Breast epithelium (tissue), 4 donors: ENCODE results near the gene EXOC1L. TPM values are rescaled to one million over a fixed set of nuclear protein-coding genes. Genes with fewer than 3 reads are reported as not detected.
"Not testable (repeated sequence)": the region's sequence is repeated elsewhere in the genome, so short reads cannot be mapped to it uniquely, and the experiment has no call there.

Experiments used
- DNase-seq, 2 donors: peaks; one replicate each; pipeline ENCODE4 v3.0.0-alpha.2; 2019; ENCODE audit warnings: low spot score in 2 of 2
- H3K27ac ChIP-seq, 2 donors: fragments of 200-600 bp; sonication (generic) in 1 of 2; one replicate each; pipeline ENCODE4 v1.5.1; 2016 to 2019; ENCODE audit warnings: mild to moderate bottlenecking in 1 of 2
- H3K27me3 ChIP-seq, 2 donors: fragments of 200-600 bp; sonication (generic) in 1 of 2; one replicate each; pipeline versions ENCODE4 v1.5.1 to v1.6.0; 2017 to 2019; ENCODE audit warnings: control low read depth in 1 of 2, mild to moderate bottlenecking in 1 of 2
- H3K36me3 ChIP-seq: fragments of 200-600 bp; one replicate; pipeline ENCODE4 v1.5.1; 2019
- H3K4me1 ChIP-seq, 2 donors: fragments of 200-600 bp; sonication (generic); one replicate each; pipeline ENCODE4 v1.5.1; 2016 to 2019; ENCODE audit warnings: control low read depth in 1 of 2
- H3K4me3 ChIP-seq, 3 donors: fragments of 200-600 bp; sonication (generic); 1 replicate in 2 of 3; 2 replicates in 1 of 3; pipeline ENCODE4 v1.5.1; 2016 to 2019; ENCODE audit warnings: mild to moderate bottlenecking in 3 of 3, moderate library complexity in 2 of 3
- H3K9me3 ChIP-seq, 2 donors: fragments of 200-600 bp; sonication (generic) in 1 of 2; one replicate each; pipeline ENCODE4 v1.5.1; 2016 to 2019; ENCODE audit warnings: control low read depth in 1 of 2
- POLR2A ChIP-seq: fragments of 450-650 bp; IDR thresholded peaks from one replicate; pipeline ENCODE4 v1.6.1; 2016; ENCODE audit warnings: antibody characterized with exemption, mild to moderate bottlenecking, moderate library complexity
- POLR2AphosphoS5 ChIP-seq, 3 donors: sonication (generic); formaldehyde crosslinking; IDR thresholded peaks; one replicate each; pipeline ENCODE4 v1.6.1; 2017; ENCODE audit warnings: antibody characterized with exemption in 3 of 3
- intact Hi-C: fragments of 100-400 bp; cut with DNase I; formaldehyde crosslinking; loops from one replicate; pipeline ENCODE4 v1.15.1; 2023; ENCODE audit warnings: low total_unique reads
- total RNA-seq, 3 donors: library from RNA; depleted of rRNA; stranded (reverse); fragments of >200 nt; gene quantifications; one replicate each; pipeline ENCODE4 v1.1.0, GENCODE V29; 2016
- TF ChIP-seq, protein P1 (sequence below), 3 donors: fragments of 450-650 bp; IDR thresholded peaks; one replicate each; pipeline ENCODE4 v1.5.1; 2016 to 2017; ENCODE audit warnings: antibody characterized with exemption in 3 of 3, mild to moderate bottlenecking in 3 of 3, moderate library complexity in 3 of 3

Gene EXOC1L
- total RNA-seq, 3 donors from 2014 or later: not detected

DNA sequence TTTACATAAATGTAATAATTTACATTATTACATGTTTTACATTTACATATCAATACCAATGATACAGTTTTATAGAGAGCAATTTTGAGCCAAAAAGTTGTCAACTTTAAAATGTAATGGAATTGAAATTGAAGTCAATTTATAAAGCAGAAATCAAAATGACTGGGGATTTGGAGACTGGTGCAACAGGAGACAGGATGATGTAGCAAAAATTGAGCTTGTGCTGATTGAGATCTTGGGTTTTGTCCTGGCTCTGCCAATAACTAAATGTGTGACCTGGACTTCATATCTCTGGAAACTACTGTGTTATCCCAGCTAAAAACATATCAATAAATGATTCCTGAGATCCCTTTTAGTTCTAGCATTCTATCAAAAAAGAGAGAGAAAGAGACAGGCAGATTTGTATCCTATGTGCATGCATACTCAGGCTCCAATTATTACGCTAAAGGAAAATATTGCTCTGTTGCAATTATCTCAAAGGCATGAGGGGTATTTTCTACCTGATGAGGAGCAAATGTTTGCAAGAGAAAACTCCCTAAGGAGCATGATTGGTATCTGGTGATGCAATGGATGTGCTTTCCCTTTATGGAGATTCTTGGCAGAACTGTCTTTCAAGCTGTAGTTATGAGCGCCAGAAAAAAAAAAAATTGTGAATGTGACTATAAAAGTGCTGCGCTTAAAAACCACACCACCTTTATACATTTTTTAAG is 14.7 kb downstream of the EXOC1L start:
- no peak for DNase-seq
- peaks cover 0 to 10% of the 10 kb centered on the region in 2 donors for H3K9me3 ChIP-seq
- no peaks in the 10 kb centered on the region for H3K36me3 ChIP-seq
- intact Hi-C loops: no loop called here
- TF ChIP-seq, protein P1, sequence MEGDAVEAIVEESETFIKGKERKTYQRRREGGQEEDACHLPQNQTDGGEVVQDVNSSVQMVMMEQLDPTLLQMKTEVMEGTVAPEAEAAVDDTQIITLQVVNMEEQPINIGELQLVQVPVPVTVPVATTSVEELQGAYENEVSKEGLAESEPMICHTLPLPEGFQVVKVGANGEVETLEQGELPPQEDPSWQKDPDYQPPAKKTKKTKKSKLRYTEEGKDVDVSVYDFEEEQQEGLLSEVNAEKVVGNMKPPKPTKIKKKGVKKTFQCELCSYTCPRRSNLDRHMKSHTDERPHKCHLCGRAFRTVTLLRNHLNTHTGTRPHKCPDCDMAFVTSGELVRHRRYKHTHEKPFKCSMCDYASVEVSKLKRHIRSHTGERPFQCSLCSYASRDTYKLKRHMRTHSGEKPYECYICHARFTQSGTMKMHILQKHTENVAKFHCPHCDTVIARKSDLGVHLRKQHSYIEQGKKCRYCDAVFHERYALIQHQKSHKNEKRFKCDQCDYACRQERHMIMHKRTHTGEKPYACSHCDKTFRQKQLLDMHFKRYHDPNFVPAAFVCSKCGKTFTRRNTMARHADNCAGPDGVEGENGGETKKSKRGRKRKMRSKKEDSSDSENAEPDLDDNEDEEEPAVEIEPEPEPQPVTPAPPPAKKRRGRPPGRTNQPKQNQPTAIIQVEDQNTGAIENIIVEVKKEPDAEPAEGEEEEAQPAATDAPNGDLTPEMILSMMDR (IDR thresholded peaks at IDR 0.05): no peak
- TF ChIP-seq POLR2AphosphoS5 (IDR thresholded peaks at IDR 0.05) (no peak), POLR2A (no peak)
- H3K27me3 ChIP-seq: peaks cover 0 to 3% of the 10 kb centered on the region in 2 donors
- H3K4me1 ChIP-seq: no peaks in the 10 kb centered on the region
- H3K27ac ChIP-seq: no peak overlapping the region
- no peak overlapping the region for H3K4me3 ChIP-seq

DNA sequence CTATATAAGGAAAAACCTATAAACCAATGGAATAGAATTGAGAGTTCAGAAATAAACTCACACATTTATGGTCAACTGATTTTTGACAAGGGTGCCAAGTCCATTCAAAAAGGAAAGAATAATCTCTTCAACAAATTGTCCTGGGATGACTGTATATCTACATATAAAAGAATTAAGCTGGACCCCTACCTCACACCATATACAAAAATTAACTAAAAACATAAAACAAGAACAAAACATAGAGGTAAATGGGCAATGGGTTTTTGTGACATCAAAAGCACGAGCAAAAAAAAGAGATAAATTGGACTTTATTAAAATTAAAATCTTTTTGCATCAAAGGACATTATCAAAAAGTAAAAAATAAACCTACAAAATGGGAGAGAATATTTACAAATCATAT is 18.3 kb downstream of the EXOC1L start:
- intact Hi-C loops: no loop called here
- peaks cover 0 to 10% of the 10 kb centered on the region in 2 donors for H3K9me3 ChIP-seq
- H3K36me3 ChIP-seq: no peaks in the 10 kb centered on the region

DNA sequence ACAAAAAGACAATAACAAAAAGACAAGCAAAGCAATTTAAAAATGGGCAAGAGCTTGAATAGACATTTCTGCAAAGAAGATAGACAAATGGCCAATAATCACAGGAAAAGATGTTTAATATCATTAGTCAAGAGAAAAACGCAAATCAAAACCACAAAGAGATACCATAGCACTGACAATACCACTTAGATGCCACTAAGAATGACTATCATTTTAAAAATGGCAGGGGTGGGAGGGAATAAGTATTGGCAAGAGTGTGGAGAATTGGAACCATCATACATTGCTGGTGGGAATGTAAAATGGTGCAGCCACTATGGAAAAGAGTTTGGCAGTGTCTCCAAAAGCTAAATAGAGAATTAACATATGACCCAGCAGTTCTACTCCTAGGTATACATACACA is 18.8 kb downstream of the EXOC1L start:
- TF ChIP-seq POLR2A: no peak
- TF ChIP-seq, protein P1 (IDR thresholded peaks at IDR 0.05): no peak
- DNase-seq: no peak
- intact Hi-C loops: no loop called here
- H3K4me3 ChIP-seq: no peak overlapping the region
- H3K36me3 ChIP-seq: no peaks in the 10 kb centered on the region
- peaks cover 0 to 10% of the 10 kb centered on the region in 2 donors for H3K9me3 ChIP-seq
- H3K4me1 ChIP-seq: no peaks in the 10 kb centered on the region
- no peaks in the 10 kb centered on the region for H3K27me3 ChIP-seq
- no peak overlapping the region for H3K27ac ChIP-seq

More for the DNA sequence above, 18.3 kb downstream of the EXOC1L start:
- no peak overlapping the region for H3K4me3 ChIP-seq
- DNase-seq: no peak
- no peaks in the 10 kb centered on the region for H3K27me3 ChIP-seq
- TF ChIP-seq POLR2A: no peak
- no peak overlapping the region for H3K27ac ChIP-seq
- no peaks in the 10 kb centered on the region for H3K4me1 ChIP-seq

DNA sequence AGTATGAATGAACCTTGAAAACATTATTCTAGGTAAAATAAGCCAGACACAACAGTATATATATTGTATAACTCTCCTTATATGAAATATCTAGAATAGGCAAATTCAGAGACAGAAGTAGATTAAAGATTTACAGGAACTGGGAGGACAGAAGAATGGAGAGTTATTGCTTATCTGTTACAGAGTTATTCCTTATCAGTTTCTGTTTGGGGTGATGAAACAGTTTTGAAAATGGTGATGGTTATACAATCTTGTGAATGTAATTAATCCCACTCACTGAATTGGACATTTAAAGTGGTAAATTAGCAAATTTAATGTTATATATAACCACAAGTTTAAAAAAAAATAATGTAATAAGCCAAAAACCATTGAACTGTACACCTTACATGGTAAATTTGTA is 19.4 kb downstream of the EXOC1L start:
- H3K27ac ChIP-seq: no peak overlapping the region
- no peak for DNase-seq
- no peaks in the 10 kb centered on the region for H3K27me3 ChIP-seq
- H3K4me1 ChIP-seq: no peaks in the 10 kb centered on the region
- no peak overlapping the region for H3K4me3 ChIP-seq
- intact Hi-C loops: no loop called here
- H3K36me3 ChIP-seq: no peaks in the 10 kb centered on the region
- H3K9me3 ChIP-seq: peaks cover 0 to 10% of the 10 kb centered on the region in 2 donors
- no peak for TF ChIP-seq POLR2AphosphoS5 (IDR thresholded peaks at IDR 0.05)
- TF ChIP-seq POLR2A: no peak
- TF ChIP-seq, protein P1 (IDR thresholded peaks at IDR 0.05): no peak

DNA sequence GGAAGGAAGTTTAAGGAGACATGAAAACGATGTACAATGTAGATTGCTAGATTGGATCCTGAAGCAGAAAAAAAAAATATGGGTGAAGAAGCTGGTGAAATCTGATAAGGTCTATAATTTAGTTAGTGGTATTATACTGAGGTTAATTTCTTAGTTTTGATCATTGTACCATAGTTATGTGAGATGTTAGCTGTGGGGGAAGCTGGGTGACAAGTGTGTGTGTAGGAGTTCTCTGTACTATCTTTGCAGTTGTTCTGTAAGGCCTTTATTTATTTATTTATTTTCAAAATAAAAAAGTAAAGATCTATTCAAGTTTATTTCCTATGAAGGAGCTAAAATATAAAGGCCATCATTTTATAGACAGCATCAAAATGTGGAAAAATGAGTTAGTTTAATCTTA is 21.4 kb downstream of the EXOC1L start:
- intact Hi-C loops: no loop called here
- TF ChIP-seq POLR2A: no peak
- no peak for TF ChIP-seq POLR2AphosphoS5 (IDR thresholded peaks at IDR 0.05)
- TF ChIP-seq, protein P1 (IDR thresholded peaks at IDR 0.05): no peak
- no peak for DNase-seq
- Histone ChIP-seq H3K36me3 (no peaks in the 10 kb centered on the region), H3K4me1 (no peaks in the 10 kb centered on the region), H3K27me3 (no peaks in the 10 kb centered on the region), H3K4me3 (no peak overlapping the region), H3K27ac (no peak overlapping the region), H3K9me3 (peaks cover 0 to 10% of the 10 kb centered on the region in 2 donors)

DNA sequence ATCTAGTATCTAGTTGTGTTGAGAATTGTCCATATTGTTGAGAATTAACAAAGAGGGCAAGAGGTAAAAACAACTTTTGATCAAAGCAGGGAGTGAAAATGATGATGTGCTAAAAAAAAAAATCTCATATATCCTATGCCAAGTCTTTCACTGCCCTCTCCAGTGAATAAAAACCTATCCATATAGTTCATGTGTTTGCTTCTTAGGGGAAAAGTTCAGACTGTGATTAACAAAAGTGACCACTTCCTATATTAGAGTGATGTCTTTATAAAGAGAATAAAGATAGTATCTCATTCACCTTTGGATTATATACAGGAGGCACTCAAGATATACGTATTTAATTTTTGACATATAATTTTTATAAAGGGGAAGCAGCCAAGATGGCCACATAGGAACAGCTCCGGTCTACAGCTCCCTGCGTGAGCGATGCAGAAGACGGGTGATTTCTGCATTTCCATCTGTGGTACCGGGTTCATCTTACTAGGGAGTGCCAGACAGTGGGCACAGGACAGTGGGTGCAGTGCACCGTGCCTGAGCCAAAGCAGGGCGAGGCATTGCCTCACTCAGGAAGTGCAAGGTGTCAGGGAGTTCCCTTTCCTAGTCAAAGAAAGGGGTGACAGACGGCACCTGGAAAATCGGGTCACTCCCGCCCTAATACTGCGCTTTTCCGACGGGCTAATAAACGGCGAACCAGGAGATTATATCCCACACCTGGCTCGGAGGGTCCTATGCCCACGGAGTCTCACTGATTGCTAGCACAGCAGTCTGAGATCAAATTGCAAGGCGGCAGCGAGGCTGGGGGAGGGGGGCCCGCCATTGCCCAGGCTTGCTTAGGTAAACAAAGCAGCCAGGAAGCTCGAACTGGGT is 22.0 kb downstream of the EXOC1L start:
- H3K27me3 ChIP-seq, H3K4me3 ChIP-seq, H3K4me1 ChIP-seq, intact Hi-C loops, H3K27ac ChIP-seq, DNase-seq, H3K36me3 ChIP-seq: not testable (repeated sequence)
- peaks cover 0 to 10% of the 10 kb centered on the region in 2 donors for H3K9me3 ChIP-seq

DNA sequence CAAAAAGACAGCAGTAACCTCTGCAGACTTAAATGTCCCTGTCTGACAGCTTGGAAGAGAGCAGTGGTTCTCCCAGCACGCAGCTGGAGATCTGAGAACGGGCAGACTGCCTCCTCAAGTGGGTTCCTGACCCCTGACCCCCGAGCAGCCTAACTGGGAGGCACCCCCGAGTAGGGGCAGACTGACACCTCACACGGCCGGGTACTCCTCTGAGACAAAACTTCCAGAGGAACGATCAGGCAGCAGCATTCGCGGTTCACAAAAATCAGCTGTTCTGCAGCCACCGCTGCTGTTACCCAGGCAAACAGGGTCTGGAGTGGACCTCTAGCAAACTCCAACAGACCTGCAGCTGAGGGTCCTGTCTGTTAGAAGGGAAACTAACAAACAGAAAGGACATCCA is 22.7 kb downstream of the EXOC1L start:
- H3K36me3 ChIP-seq, DNase-seq, H3K4me3 ChIP-seq, H3K27ac ChIP-seq, H3K4me1 ChIP-seq, H3K27me3 ChIP-seq, intact Hi-C loops: not testable (repeated sequence)
- H3K9me3 ChIP-seq: peaks cover 0 to 10% of the 10 kb centered on the region in 2 donors
